HG03045 (cell line): ENCODE data around the gene ADD1.

Source experiments
- ATAC-seq: cut with Tn5 transposase; IDR thresholded peaks from one replicate; pipeline ENCODE4 v1.9.1; 2021; ENCODE audit warnings: mild to moderate bottlenecking, moderate library complexity; ENCODE audit not compliant: unreplicated experiment

Gene ADD1

GRCh38 chr4:2961811-2962441 is 118.3 kb downstream of the ADD1 start:
- ATAC-seq = no peak

GRCh38 chr4:2962614-2963174 is 119.0 kb downstream of the ADD1 start:
- peak; percentile 24 for ATAC-seq

- ATAC-seq = peak; percentile 92
Measured at GRCh38 chr4:2963175-2963965, 119.7 kb downstream of the ADD1 start, which contains the start of the genes GRK4 and NOP14. Gene GRK4 (plus strand): TSS chr4:2963571. CDS start chr4:2964071, 500 bp downstream. Gene NOP14 (minus strand): TSS chr4:2963406. CDS start chr4:2963319, 87 bp downstream.

- ATAC-seq = peak; percentile 41
Measured at GRCh38 chr4:2963966-2964471, 120.4 kb downstream of the ADD1 start.

- no peak for ATAC-seq
Measured at GRCh38 chr4:2964706-2965258, 121.1 kb downstream of the ADD1 start.

- ATAC-seq = no peak
Measured at GRCh38 chr4:2965262-2965661, 121.6 kb downstream of the ADD1 start.

GRCh38 chr4:2968381-2968780 is 124.7 kb downstream of the ADD1 start:
- no peak for ATAC-seq

- no peak for ATAC-seq
Measured at GRCh38 chr4:2971275-2971674, 127.6 kb downstream of the ADD1 start.

GRCh38 chr4:2977211-2978088 is 133.8 kb downstream of the ADD1 start:
- no peak for ATAC-seq
